HG03521 (cell line): ENCODE data around the gene ADCYAP1.
"Not testable (repeated sequence)": the region's sequence is repeated elsewhere in the genome, so short reads cannot be mapped to it uniquely, and the experiment has no call there.

Source experiments
- ATAC-seq: cut with Tn5 transposase; IDR thresholded peaks from one replicate; pipeline ENCODE4 v1.9.1; 2021; ENCODE audit warnings: mild to moderate bottlenecking, moderate library complexity; ENCODE audit not compliant: unreplicated experiment

ADCYAP1 gene

DNA sequence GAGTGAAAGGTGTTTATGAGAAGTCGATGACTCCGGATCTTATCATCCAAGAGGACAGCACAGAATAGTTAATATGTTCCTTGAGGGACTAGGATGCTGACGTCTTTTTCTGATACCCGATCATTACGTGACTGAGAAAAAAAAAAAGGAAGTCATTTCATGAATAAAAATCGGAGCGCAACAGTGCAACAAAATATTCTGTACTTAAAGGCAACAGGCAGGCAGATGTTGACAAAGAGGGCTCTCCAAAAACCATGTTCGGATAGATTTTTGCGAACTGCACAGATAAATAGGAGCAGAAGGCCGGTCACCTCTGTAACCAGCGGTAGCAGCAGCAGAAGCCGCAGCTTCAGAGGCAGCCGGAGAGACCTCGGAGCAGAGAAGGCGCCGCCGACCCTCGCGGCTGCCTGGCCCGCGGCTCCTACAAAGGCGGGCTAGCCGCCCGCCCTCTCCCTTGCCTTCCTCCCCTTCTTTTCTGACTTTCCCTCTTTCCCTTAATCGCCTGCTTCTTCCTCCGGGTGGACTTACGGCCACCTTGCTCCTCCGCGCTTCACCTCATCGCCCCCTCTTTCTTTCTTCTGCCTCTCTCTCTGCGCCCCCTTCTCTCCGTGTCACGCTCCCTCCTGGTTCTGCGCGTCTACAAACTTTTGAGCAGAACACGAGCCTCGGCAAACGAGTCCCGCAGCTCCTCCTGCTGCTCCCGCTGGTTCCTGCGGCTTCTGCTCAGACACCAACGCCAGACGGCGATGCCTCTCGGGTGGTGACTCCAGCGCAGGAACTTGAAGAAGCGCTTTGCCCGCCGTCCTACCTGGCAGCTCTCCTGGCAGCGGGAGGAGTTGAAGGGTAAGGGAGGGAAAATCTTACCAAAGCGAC lies at the start of gene ADCYAP1:
Gene ADCYAP1 (plus strand): TSS at position 654 of the 873 bp plus-strand sequence. CDS start 516 bp downstream, outside the sequence.
- ATAC-seq: no peak

DNA sequence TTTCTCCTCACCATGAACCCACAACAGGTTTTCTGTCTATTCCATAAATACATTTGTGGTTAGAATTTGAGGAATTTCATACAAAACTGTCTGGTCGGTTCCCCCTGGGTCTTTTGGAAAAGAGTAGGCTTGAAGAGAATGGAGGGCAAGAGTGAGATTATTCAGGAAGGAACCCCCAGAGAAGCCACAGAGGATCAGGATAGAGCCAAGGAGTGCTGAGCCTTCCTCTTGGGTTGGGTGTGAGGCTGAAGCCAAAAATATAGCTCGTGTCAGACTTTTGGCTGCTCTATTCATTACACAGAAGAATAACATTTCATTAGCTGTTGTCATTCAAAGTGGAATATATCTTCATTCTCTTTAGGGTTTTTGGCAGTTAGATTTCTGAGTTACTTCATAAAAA lies 46.7 kb upstream of the ADCYAP1 start:
- no peak for ATAC-seq

DNA sequence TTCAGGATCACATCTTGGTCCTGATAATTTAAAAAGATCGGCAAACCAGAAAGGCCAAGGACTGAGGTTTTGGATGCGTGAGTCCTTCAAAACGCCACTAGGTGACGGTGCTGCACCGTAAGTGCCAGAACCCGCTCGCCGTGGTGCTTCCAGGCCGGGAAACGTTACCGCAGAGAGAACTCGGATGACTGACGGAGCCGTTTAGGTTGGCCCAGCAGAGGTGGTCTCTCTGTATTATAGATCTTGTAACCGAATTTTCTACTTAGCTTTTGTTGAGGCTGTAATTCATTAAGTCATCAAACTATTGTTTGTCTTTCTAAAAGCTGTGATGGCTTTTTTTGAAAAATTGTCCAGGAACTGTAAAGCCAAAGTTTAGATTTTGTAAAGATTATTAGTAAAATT lies 39.8 kb upstream of the ADCYAP1 start:
- no peak for ATAC-seq

DNA sequence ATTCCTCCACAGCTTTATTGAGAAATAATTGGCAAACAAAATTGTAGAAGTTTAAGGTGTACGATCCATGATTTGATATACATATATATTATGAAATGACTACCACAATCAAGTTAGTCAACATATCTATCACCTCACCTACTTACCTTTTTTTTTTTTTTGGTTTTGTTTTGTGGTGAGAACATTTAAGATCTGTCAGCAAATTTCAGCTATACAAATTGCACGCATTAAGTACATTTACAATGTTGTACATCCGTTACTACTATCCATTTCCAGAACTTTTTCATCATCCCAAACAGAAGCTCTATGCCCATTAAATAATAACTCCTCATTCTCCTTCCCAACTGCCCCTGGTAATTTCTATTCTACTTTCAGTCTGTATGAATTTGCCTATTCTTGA lies 37.4 kb upstream of the ADCYAP1 start:
- no peak for ATAC-seq

DNA sequence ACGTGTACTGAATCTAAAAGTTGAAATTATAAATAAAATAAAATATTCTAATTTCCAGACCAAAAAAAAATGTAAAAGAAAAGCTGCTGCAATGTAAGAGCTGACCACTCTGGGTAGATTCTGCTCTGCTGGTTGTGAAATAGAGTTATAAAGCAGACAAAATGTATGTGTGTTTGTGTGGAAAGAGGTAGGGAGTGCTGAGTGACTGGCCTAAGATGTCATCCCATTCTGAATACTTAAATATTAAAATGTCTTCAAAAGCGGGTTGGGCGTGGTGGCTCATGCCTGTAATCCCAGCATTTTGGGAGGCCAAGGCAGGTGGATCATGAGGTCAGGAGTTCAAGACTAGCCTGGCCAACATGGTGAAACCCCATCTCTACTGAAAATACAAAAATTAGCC lies 31.2 kb upstream of the ADCYAP1 start:
- ATAC-seq: not testable (repeated sequence)

DNA sequence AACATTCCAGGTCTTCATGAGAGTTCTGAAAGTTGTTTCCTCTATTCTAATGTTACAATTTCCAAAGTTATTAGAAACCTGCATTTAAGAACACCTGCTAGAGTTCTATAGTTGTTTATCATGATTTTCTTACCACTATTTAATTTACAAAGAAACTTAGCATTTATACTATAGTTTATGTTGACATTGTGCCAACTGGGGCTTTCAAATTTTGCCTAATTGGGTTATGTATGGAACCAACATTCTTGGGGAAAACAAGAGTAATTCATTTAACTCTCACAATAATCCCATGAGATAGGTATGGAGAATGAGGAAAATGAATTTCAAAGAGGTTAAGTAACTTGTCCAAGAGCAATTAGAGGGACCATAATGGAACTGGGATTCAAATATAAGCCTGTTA lies 28.8 kb upstream of the ADCYAP1 start:
- no peak for ATAC-seq

DNA sequence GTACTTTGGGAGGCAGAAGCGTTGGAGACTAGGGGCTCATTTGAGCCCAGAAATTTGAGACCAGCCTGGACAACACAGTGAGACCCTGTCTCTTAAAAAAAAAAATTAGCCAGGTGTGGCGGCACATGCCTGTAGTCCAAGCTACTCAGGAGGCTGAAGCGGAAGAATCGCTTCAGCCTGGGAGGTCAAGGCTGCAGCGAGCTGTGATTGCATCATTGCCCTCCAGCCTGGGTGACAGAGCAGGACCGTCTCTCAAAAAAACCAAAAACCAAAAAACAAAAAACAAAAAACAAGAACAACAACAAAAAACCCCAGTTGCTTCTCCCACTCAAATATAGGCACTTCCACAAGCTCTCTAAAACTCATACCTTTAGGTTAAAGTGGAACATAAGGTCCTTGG lies 27.4 kb upstream of the ADCYAP1 start:
- no peak for ATAC-seq

DNA sequence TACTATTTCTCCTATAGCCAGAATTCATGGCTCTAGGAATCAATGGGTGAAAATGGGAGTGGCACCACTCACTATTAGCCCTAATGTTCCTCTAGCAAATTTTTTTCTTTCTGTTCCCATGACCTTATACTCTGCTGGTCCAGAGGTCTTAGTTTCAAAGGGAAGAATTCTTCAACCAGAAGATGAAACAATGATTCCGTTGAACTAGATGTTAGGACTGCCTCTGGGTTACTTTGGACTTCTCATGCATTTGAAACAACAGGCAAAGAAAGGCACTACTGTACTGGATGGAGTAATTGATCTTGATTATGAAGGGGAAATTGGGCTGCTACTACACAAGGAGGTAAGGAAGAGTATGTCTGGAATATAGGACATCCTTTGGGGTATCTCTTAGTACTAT lies 18.6 kb upstream of the ADCYAP1 start:
- no peak for ATAC-seq

DNA sequence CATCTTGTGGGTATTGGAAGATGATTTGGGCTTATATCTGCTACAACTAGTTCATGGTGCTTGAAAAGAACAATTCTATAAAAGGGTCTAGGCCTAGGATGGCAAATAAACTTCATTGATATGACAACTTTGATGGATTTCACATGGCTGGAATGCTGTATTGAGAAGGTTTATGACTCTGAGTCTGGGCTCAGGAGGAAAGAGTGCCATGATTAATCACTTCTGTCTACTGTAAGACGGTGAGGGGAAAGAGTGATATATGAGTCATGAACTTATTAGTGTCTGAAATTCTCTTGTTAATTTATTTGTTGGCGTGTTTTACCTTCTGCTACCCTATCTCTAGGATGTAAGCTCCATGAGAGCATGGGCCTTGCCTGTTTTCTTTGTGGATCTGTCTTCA lies 17.0 kb upstream of the ADCYAP1 start:
- ATAC-seq: no peak

DNA sequence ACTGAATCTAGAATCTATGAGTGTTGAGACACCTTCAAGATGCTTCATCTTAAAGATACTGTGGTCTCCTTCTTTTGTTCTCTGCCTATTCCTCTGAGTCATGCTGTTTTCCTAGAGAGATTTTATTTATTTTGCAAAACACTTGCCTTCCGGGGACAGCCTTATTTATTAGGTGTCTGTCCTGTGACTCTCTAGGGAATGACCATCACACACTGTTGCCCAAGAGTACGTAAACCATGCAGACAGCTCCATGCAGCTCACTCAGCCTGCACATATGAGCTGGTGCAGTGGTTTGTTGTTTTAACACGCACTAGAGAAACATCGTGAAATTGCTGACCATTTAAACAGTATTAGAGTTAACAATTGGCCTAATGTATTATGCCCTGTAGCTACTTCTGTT lies 12.4 kb upstream of the ADCYAP1 start:
- no peak for ATAC-seq

DNA sequence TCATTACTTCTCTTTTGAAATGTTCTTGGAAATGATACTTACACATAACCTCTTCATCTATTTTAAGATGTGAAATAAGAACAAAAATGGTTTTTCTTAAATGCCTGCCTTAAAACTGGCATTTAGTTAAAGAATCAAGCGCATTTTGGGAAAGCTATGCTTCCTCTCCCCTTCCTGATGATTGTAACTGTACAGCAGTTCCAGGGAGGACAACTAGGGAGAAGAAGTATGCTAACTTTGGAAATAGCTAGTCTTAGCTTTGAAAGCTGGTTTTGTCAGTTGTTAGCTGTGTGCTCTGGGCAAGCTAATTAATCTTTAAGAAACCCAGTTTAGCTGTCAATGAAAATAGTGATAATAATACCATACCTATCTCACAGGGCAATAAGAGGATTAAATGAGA lies 8.4 kb upstream of the ADCYAP1 start:
- no peak for ATAC-seq

DNA sequence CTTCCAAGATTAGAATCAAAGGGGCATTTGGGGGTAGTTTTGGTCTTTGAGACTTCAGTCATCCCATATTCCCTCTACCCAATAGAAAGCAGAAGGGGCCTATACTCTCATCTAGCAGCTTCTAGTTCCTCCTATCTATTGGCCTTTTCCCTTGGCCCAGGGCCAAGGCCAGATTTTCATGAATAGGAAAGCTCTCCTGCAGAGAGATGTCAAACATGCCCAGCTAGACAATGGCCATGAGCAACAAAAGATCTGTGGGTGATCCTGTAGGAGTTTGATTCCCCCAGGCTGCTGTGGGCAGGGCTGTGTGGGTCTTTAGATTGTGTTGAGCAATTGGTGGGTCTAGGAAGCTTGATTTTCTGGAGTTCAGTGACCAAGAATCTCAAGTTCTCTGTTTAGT lies 2.9 kb upstream of the ADCYAP1 start:
- no peak for ATAC-seq

DNA sequence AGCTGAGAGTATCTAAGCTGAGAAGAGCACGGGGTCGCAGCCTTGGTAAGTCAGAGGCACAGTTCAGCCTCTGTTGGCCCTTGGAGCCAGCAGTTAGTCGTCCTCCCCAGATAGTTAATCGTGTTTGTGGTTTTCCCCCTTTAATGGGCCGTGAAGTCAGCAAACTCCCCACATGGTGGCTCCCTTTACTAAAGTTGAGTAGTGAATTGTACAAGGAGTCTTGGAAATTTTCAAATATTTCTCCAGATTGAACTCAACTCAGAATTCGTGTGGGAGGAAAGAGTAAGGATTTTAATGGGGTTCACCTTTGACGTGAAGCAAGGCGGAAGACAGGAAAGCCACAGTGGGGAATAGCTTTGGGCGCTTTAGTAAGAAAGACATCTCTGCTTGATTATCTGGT lies 2.4 kb upstream of the ADCYAP1 start:
- ATAC-seq: no peak

DNA sequence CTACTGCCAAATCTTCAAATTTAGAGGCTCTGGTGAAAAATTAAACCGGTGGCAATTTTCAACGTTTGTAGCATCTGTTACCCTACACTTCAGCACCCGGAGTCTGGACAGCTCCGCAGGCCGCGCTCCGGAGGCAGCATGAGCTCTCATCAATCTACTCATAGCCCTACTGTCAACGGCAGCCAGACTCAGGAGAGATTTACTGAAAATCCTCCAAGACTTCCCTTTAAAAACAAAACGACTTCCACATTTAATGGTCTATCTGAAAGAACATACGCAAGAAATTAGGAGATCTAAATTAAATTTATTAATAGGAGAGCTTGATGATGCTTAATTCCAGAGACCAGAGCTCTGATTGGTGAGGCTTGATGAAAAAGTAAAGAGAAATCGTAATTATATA lies 970 bp upstream of the ADCYAP1 start:
- ATAC-seq: no peak

DNA sequence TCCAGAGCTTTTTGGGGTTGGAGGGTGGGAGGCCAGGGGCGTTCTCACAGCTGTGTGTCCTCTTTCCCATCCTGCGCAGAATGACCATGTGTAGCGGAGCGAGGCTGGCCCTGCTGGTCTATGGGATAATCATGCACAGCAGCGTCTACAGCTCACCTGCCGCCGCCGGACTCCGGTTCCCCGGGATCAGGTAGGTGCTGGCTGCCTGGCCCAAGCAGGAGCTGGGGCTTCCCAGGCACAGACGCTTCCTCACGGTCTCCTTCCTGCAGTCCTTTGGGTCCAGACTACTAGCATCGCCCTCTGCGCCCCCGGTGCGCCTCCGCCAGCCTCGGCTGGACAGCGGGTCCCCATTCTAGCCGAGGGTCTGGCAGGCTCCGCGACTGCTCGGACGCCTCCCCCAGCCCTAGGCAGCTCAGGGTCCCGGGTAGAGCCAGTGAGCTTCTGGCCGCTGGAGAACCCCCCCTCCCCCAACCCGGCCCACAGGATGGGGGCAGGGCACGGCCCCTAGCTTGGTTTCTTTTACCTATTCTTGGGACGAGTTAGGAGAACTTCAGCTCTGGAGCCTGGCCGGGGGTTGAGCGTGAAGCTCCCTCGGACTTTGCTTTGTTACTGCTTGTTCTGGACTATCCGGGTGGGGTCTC lies 756 bp downstream of the ADCYAP1 start:
- no peak for ATAC-seq

DNA sequence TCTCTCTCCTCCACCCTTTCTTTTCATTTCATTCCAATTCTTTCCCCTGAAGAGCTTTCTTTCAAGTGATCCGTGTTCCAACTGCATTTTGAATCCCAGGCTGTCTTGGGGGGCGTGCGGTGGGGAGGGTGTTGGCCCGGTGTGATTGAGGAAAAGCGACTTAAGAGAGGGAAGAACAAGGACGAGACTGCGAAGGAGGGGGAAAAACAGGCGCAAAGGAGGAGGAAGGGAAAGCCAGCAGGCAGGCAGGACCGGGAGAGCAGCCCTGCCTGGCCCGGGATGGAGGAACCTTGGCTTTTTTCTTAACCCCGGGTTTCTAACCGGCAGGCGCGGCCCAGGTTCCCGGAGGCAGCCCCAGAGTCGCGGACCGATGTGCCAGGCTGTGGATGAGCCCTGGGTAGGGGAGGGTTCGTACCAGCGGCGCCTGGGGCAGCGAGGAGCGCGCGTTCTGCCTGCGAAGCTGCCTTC lies 1.3 kb downstream of the ADCYAP1 start:
- no peak for ATAC-seq

DNA sequence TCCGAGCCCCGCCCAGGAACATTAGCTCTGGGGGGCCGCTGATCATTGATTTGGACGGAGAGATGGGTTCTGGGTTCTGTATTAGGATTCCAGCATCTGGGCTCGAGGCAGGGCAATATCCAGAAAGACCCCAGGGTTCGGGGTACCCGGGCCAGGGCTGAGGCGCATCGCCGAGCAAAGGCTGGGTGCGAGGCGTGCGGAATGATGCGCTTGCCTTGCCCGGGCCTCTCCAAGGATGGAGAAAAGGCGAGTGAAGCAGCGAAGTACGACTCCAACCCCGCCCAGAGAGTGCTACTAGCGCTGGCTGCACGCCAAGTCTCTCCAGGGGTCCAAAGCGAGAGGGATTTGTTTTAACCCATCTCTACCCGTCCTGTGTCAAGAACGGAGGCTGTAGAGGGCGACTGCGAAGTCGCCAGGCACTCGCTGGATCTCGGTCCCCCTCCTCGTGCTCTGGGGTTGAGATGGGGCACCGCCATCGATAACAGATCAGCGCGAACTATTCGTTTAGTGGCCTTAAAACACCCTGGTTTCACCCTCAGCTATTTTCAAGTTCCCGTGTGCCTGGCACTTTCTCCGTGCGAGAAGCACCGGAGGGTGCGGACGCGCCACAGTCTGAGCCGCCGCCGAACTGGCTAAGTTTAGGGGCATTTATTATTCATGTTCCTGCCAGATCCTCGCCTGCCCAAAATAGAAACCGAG lies 1.9 kb downstream of the ADCYAP1 start:
- no peak for ATAC-seq

DNA sequence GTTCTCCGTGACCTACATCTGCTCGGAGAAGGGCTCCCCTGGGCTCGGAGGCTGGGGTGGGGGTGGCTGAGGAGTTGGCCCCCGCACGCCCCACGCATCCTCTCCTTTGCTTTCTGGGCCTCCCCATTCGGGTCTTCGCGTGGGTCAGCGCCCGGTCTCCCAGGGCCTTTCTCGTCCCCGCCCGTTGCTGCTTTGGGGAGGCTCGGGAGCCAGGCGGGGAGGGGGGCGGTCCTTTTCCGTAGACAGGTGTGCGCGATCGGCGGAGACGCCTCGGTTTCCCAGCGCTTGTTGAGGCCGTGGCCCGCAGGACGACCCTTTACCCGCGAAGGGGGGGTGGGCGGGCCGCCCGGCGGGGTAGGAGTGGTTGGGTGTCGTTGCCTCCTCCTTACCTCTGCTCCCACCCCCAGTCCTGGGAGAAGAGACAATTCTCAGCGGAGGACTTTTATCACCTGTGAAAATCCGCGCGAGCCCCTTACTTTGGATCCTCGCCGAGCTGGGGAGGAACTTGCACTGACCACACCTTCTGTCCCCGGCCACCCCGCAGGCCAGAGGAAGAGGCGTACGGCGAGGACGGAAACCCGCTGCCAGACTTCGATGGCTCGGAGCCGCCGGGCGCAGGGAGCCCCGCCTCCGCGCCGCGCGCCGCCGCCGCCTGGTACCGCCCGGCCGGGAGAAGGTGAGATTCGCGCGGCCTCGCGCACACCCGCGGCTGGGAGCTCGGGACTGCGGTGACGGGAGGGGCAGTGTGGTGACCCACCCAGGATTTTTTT lies 2.6 kb downstream of the ADCYAP1 start:
- no peak for ATAC-seq

DNA sequence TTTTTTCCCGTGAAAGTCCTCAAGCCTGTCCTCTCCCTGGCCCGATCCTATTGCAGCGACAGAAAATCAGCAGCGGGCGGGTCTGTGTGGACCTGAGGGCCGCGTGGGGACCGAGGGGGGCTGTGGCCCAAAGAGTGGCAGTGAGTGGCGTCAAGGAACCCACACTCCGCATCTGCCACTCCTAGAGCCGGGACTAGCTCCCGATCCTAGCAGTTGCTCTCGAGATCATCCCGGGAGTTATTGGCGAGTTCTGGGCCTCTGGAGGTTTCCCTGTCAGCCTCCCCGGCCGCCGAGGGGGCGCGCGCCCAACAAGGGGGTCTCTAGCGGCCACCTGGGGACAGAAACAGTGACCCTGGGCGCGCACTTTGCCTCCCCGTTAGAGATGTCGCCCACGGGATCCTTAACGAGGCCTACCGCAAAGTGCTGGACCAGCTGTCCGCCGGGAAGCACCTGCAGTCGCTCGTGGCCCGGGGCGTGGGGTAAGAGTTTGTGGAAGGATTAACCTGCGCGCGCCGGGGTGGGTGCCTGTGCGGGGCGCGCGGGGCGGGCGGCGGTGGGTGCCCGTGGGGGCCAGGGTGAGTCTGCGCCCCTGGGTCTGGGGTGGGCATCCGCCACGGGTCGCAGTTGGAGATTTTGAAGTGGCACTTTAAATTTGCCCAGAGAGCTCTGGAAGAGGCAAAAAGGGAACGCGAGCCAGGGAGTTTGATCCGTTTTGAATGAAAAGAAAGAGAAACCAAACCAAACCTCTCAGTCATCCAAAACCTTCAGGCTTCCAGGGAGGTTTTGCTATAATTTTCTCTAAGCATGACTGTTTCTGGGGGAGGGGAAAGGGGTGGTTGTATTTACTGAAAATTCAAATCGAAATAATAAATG lies 3.5 kb downstream of the ADCYAP1 start:
- ATAC-seq: no peak
